GM18520 (cell line): Measurements from ENCODE around the gene FGD4.
A peak's percentile ranks its signal among the peaks of the same experiment; 100 is the strongest.
"Not testable (repeated sequence)": the region's sequence is repeated elsewhere in the genome, so short reads cannot be mapped to it uniquely, and the experiment has no call there.

ENCODE experiments used
- ATAC-seq: cut with Tn5 transposase; IDR thresholded peaks from one replicate; pipeline ENCODE4 v1.9.1; 2021; ENCODE audit not compliant: unreplicated experiment

FGD4 gene

DNA sequence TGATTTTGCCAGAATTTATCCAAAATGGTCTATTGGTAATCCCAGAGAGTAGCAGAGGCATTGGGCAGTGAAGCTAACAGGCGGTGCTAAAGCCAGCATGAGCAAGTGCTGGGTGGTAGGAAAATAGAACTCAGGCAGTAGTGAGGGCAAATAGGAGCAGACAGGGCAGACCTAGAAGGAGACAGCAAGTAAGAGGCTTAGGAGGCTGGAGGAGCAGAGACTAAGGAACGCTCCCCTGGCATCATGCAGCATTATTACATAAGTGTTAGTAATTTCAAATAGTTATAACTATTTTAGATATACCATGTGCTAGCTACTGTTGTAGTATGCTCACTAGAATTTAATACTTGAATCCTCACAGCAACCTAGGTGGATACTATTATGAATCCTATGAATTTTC lies 151.7 kb downstream of the FGD4 start:
- ATAC-seq = no peak

DNA sequence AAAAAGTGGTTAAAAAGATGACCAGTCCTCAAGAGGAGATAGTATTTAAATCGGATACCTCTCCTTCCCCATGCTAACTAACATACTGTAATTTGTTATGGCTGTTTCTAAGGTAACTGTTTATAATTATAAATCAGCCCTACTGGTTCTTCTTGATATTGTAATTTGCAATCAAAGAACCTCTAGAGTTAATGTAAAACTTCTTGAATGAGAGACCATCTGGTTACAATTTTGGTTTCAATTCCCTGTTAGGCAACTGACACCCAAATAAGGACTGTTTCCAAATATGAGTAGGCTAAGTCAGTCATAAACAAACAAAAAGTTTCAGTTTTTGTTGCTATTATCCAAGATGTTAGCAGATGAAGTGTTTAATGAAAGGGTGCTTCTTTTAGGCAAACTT lies 159.5 kb downstream of the FGD4 start:
- peak; percentile 98 for ATAC-seq

DNA sequence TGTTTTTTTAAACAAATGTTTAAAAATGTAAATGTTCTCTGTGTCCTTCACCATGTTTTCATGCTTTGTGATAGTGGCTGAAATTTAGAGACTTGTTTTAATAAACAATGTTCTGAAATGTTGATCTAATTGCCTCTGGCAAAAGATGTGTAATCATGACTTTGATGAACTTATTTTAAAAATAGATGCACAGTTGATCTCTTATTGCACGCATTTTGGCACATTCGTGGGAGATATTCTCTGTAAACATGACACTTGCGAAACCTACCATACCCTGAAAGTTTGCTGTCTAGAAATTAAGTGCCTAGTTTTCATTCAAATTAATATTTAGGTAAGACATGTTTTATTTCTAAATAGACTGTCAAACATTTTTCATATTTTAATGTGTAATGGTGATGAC lies 160.1 kb downstream of the FGD4 start:
- ATAC-seq = no peak

DNA sequence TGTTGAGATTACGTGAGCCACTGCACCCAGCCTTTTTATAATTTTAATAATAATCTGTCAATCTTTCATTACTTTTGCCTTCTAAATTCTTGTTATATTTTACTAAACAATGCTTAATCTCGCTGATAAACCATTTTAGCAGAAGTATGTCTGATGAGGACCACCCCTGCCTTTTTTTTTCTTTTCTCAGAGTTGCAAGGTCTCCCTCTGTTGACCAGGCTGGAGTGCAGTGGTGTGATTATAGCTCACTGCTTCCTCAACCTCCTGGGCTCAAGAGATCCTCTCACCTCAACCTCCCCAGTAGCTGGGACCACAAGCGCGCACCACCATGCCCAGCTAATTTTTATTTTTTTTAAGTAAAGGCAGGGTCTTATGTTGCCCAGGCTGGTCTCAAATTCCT lies 161.2 kb downstream of the FGD4 start:
- ATAC-seq = no peak

DNA sequence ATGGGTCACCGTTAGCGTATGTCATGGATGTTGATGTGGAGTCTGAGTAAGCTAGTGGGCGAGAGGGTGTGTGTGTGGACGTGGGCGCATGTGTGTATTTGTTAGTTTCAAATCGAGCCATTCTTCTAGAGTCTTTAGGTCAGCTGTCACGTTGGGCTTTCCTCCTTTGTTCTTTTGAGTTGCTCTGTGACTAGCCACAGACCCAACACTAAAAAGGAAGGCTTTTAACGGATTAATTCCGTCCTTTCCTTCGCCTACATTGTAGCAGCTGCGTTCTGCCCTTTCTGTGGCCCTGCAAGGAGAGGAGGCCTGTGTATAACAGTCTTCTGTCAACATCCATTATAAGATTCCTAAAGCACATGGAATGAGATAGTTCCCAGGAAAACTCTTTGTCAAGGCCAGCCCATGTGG lies 162.6 kb downstream of the FGD4 start:
- ATAC-seq = no peak

DNA sequence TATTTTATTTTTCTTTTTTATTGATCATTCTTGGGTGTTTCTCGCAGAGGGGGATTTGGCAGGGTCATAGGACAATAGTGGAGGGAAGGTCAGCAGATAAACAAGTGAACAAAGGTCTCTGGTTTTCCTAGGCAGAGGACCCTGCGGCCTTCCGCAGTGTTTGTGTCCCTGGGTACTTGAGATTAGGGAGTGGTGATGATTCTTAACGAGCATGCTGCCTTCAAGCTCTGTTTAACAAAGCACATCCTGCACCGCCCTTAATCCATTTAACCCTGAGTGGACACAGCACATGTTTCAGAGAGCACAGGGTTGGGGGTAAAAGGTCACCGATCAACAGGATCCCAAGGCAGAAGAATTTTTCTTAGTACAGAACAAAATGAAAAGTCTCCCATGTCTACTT lies 163.1 kb downstream of the FGD4 start:
- ATAC-seq = not testable (repeated sequence)

DNA sequence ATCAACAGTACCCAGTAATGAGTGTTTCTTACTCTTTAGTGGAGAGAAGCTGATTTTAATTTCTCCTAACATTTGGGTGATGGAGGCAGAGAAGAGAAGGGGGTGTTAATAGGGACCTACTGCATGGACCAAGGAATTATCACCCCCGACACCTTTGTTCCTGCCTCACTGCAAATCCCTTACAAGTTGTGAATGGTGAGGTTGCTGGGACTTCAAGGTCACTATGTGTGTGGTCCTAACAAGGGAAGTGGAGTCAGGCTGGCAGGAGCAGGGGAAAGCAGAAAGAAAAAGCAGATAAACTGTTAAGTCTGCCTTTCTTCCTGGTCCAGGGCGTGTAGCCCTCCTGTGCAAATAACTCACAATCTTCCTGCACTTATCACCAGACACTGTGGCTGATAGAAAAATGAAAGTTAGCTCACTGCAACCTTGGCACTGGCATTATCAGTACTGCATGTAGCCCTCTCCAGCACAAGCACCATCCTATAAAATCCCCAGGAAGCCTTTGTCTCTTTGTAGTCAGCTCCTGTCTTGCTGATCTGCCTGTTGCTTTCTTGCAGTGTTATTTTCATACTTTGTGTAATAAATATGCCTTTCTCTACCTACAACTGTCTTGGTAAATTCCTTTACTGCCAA lies 167.4 kb downstream of the FGD4 start:
- ATAC-seq = no peak

DNA sequence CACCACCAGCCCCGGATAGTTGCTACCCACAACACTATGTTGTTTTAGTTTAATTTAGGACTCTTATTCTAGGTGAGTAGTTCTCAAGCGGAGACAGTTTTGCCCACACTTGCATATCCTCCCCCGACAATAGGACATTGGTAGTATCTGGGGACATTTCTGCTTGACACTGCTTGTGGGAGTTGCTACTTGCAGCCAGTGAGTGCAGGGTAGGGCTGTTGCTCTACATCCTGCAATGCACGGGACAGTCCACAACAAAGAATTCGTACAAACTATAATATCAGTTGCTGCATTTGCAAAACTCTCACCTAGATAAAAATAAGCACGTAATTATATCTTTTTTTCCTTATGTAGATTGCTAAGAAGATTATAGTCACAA lies 167.9 kb downstream of the FGD4 start:
- ATAC-seq = no peak

DNA sequence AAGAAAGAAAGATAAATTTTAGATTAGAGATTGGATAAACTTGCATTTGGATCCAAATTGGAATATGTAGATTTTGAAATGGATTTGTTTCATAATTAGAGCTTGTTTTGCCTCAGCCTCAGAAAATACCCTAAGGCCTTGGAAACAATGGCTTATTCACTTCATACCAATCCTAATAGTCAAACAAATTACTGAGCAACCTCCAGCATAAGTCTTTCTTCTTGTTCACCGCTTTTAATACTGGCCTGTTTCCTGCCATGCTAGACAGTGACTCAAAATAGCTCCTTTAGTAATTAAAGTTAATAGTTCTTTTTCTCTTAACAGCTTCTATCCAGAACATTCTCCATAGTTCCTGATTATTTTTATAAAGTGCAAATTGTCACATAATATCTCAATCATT lies 168.9 kb downstream of the FGD4 start:
- no peak for ATAC-seq

DNA sequence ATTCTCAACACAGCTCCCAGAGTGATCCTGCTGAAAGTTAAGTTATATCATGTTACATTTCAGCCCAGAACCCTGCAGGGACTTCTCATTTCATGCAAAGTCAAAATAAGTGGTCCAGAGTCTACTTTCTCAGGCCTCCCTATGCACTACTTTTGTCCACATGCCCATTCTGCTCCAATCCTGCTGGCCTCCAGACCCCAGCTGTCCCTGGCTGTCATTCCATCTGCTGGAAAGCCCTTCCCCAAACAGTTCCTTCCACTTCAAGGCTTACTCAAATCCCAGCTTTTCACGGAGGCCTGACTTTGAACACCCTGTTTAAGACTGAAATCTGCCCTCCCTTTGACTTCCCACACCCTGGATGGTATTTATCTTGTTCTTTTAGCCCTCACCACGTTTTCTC lies 169.9 kb downstream of the FGD4 start:
- ATAC-seq = no peak

DNA sequence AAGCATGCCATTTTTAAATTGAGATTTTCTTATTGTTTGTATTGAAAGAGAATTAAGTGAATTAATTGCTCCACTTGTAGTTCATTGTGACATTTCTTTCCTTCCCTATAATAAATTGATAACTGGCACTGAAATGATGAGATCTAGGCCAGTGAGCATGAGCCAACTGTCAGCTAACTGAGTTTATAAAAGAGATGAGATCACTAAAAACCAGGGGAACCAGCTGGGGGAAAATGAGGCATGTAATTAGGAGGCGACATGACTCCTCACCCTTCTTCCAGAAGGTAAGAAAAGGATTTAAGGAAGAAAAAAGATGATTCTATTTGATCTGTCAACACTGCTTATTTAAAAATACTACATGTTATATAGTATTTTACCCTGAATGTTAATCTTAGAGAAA lies 175.2 kb downstream of the FGD4 start:
- ATAC-seq = no peak

DNA sequence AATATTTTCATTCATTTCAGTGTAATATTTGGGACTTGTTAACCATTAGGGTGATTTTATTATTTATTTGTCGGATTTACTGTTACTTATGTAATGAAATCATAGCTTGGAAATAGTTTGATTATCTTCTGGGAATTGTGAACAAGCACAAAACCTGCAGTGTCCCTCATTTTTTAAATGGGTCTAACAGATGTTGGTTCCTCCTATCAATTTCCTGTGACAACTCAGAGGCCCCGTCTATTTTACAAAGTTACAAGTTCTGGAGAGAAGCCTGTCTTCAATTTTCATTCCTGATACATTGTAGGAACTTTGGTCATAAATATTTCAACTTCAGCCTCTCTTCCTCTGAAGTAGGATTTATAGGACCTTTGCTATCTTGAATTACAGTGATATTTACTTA lies 178.0 kb downstream of the FGD4 start:
- ATAC-seq = no peak

DNA sequence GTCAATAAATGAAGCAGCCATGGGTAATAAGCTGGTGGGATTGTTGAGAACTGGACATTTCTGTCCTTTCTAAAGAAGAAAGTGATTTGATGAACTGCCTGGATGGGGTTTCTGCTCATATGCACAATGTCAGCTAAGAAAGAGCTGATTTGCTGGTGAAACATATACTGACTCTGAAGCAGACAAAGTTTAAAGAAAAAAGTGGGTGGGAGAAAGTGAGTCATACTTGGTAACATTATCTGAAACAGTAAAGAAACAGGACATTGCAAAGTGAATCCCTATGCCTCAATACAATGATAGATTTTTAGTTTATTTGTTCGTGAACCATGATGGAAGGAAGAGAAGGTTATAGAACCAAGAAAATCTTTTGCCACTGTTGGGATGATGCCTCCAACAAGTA lies 184.2 kb downstream of the FGD4 start:
- no peak for ATAC-seq

DNA sequence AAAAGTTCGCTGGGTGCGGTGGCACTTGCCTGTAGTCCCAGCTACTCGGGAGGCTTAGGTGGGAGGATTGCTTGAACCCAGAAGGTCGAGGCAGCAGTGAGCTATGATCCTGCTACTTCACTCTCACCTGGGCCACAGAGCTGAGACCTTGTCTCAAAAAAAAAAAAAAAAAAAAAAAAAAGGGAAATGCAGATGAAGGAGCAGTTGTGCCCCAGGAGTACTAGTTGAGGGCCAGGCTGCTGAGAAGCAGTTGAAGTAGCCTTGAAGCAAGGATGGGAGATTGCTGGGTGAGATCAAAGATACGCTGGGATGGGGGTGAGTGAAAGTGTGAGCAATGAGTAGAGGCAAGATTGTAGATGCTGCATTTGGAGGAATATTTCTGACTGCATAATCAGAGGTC lies 186.3 kb downstream of the FGD4 start:
- ATAC-seq = no peak

DNA sequence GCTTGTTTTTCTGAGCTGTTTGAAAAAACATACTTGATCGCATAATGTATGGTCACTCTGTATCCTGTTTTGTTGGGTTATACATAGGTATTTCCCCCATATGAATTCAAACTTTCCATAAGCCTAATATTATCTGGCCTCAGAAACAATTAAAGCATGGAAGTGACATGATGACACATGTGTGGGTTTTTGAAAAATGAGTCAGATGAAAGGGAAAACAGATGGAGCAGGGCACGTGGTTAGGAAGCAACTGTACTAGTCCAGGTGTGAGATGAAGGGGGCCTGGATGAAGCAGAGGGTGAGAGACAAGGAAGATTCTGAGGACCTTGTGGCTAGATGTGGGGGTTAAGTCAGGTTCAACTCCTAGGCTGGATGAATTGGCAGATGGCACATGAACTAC lies 187.0 kb downstream of the FGD4 start:
- ATAC-seq = no peak

DNA sequence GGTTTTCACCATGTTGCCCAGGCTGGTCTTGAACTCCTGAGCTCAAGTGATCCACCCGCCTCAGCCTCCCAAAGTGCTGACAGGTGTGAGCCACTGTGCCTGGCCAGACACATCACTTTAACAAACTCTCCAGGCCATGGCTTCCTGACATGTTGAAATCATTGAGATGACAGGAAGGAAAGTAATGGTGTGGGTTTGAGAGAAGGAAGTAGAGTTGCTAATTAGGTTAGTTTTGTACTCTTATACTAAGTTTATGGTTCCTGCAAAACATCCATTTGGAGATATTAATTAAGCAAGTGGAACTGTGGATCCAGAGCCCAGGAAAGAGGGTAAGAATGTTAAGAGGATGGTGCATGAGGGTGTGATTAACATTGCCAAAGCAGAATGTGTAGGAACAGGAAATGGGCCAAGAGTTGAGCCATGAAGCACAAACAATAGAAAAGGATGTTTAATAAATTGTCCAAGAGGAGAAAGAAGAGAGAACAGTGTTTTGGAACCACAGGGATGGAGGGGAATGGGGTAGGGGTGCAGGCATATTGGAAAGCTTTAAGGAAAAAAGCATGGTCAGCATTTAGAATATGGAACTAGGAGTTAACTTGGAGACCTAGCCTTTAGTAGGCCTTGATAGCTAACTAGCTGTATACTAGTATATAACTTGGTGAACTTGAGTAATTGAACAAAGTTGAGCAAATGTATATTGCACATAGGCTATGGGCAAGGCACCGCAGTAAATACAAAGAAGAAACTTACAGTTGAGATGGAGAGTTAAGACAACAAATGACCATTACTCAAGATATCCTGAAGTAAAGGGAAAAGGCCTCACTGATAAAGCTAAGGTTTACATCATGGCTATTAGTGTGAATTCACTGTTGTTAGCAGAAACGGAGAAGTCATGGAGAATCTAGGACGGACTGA lies 188.5 kb downstream of the FGD4 start:
- ATAC-seq = no peak

DNA sequence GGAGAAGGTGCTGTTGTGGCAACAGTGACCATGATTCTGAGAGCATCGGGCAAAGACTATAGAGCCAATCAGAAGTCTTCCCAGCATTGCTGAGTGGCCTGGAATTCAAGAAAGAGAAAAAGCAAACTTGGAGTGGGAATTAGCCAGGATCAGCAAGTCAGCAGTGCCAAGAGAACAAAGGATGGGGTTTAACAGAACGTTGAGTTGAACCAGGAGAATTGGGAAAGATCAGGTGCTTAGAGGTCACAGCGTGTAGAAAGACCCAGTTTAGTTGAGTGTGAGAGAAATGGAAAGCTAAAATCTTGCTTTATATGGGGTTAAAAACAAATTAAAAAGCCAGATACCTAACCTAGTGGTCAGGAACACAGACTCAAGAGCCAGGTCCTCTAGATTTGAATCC lies 189.2 kb downstream of the FGD4 start:
- no peak for ATAC-seq

DNA sequence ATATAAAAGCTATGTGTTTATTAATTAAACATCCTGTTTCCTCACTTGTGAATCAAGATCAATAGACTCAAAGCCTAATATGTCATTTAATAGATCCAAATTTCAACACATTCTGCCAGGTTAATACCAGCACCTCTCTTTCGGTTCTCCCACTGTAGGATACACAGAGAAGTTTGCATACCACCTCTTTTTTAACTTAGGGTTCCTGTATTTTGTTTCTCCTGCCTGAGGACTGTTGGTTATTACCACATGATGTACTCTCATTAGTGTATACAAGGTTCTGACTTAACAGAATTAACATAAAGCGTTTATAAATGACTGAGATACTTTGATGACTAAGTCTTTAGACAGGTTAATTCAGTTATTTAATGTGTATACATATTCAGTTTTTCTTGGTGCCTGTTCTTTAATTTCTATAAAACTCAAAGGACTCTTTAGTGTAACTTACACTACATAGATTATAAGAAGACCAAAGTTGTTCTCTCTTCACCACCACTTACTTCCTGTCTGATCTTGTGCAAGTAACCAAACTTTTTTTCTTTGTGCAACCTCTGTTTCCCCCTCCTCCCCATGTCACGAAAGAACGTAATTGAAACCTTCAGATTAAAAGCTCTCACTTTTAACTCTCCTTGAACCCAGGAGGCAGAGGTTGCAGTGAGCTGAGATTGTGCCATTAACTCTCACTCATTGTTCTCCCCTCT lies 190.0 kb downstream of the FGD4 start:
- no peak for ATAC-seq

DNA sequence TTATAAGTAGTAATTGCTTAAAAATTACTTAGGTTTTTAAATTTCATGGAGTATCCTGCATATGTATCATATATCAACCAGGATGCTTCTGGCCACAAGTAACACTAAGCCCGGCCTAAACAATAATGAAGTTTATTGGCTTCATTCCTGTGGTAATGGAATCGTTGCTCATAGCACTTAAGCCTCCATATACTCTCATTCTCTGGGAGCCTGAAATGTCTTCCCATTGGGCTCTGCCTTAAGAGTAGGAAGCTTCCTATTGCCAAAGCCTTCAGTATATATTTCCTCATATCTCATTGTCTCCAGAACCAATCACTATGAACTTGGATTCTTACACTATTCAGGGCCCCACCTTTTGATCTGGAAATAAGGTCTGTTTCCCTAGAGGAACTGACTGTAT lies 195.9 kb downstream of the FGD4 start:
- no peak for ATAC-seq

DNA sequence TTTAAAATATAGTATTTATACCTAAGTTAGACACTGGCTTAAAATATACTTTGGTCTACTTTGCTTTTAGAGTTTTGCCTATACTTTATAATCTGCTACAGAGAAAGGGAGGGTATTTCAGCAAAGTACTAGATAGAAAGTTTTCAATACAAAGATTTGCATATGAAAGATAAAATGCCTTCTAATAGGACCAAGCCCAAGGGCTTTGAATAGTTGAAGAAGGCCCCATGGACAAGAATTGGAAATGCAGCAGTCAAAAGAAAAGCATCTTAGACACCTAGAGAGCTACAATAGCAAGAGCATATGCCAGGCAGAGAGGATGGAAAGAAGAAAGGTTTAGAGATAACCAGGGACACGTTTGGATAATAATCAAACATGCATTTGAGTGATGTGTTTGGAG lies 196.7 kb downstream of the FGD4 start:
- no peak for ATAC-seq

DNA sequence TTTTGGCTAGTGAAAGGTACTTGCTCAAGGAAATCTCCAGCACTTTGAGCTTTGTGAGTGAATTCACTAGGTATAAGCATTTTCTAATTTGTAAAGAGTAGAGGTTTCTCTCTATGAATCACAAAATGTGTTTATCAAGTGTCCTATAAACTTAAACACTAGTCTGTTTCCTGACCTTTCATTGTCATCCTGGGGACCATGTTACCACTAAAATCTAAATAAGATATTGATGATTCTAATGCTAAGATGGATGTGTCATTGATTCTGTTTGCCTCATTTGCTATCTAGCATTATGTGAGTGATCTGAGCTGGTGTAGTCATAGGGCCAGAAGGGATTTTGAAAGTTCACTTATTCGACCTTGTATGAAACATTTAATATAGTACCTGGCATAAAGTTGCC lies 199.3 kb downstream of the FGD4 start:
- no peak for ATAC-seq

DNA sequence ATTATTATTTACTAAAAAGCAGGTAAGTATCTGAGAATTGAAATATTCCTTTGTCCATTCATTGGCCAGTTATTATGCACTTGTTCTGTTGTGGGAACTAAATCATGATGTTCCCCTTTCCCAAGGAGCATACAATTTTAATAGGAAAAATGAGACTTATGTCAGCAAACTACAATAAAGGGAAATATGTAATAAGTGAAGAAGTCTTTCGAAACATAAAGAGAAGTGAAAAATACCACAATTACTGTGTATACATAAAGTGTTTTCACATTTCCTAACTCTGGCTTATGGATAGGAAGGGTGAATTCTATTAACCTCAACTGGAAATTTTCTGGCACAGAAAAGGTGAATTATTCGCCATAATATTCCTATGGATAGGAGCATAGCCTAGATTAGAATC lies 201.3 kb downstream of the FGD4 start:
- ATAC-seq = no peak
